PFSK-1 (cell line): ENCODE results near the gene SETD5.

Experiments
- FOXP2 ChIP-seq: optimal IDR thresholded peaks from 2 replicates; pipeline ENCODE3; 2011; ENCODE audit warnings: borderline replicate concordance, control low read depth, inconsistent platforms; ENCODE audit not compliant: insufficient read depth; ENCODE audit errors: extremely low read length, extremely low read depth
- POLR2AphosphoS5 ChIP-seq: IDR thresholded peaks from 2 replicates; pipeline ENCODE4 v1.6.1; 2012; ENCODE audit warnings: low read depth, mild to moderate bottlenecking, control low read depth, low read length, moderate library complexity
- TAF1 ChIP-seq: IDR thresholded peaks from 2 replicates; pipeline ENCODE4 v1.6.1; 2012; ENCODE audit warnings: low read length, control low read depth, borderline replicate concordance; ENCODE audit not compliant: insufficient read depth
- TF ChIP-seq, protein P1 (sequence below), 2 experiments: IDR thresholded peaks; 2 replicates each; pipeline versions ENCODE4 v1.6.1 to v1.8.0; 2011 to 2012; ENCODE audit warnings: low read depth in 2 of 2, low read length in 2 of 2, control low read depth in 1 of 2, inconsistent platforms in 1 of 2, mild to moderate bottlenecking in 1 of 2, moderate library complexity in 1 of 2; ENCODE audit not compliant: insufficient read depth in 1 of 2

- TF ChIP-seq POLR2AphosphoS5 (no peak), FOXP2 (no peak), TAF1 (no peak)
- TF ChIP-seq, protein P1, sequence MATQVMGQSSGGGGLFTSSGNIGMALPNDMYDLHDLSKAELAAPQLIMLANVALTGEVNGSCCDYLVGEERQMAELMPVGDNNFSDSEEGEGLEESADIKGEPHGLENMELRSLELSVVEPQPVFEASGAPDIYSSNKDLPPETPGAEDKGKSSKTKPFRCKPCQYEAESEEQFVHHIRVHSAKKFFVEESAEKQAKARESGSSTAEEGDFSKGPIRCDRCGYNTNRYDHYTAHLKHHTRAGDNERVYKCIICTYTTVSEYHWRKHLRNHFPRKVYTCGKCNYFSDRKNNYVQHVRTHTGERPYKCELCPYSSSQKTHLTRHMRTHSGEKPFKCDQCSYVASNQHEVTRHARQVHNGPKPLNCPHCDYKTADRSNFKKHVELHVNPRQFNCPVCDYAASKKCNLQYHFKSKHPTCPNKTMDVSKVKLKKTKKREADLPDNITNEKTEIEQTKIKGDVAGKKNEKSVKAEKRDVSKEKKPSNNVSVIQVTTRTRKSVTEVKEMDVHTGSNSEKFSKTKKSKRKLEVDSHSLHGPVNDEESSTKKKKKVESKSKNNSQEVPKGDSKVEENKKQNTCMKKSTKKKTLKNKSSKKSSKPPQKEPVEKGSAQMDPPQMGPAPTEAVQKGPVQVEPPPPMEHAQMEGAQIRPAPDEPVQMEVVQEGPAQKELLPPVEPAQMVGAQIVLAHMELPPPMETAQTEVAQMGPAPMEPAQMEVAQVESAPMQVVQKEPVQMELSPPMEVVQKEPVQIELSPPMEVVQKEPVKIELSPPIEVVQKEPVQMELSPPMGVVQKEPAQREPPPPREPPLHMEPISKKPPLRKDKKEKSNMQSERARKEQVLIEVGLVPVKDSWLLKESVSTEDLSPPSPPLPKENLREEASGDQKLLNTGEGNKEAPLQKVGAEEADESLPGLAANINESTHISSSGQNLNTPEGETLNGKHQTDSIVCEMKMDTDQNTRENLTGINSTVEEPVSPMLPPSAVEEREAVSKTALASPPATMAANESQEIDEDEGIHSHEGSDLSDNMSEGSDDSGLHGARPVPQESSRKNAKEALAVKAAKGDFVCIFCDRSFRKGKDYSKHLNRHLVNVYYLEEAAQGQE (IDR thresholded peaks at IDR 0.05; ENCODE audit: insufficient read depth in 1 of 2, low read depth in 2 of 2, low read length in 2 of 2) = no peak
Observed at GRCh38 chr3:9405756-9406155, 8.3 kb downstream of the SETD5 start.
